Measurements from ENCODE around the gene UPF1. TPM values are rescaled to one million over a fixed set of nuclear protein-coding genes. Genes with fewer than 3 reads are reported as not detected.

The UPF1 gene
- total RNA-seq, 8 experiments from 2014 or later: 19.0 to 61.6 (median 28.9) TPM

GRCh38 chr19:18863843-18864362 lies 32.1 kb downstream of the UPF1 start:
- Histone ChIP-seq H3K4me1 (replicated peaks in 1 of 2) (no peaks in the 10 kb centered on the region), H3K27ac (no peak overlapping the region), H3K4me3 (no peak overlapping the region)
- 72 to 100% (median 88%) methylated on average over 2 to 5 of the region's 16 CpGs; no CpG with 5 or more reads in 4 of the 10 experiments for WGBS, 10 experiments
- ATAC-seq (replicated peaks in 6 of 8): no peak
- in situ Hi-C loops (cut with MboI; ENCODE audit: low pct_unique_long_range_greater_than_20kb in 2 of 9, low sequenced_read_pairs in 9 of 9, unreplicated experiment in 9 of 9): loop anchor here in 4 of 9 experiments (25.0 kb wide), 2 partner anchors 277 to 402 kb away; partner anchors contain the start of gene REX1BD (in 2 of the 4)

- WGBS, 10 experiments: 80 to 100% (median 97%) methylated on average over 1 to 9 of the region's 27 CpGs; no CpG with 5 or more reads in 4 of the 10 experiments
- no peak overlapping the region for H3K4me3 ChIP-seq
- in situ Hi-C loops (cut with MboI; ENCODE audit: low pct_unique_long_range_greater_than_20kb in 2 of 9, low sequenced_read_pairs in 9 of 9, unreplicated experiment in 9 of 9): loop anchor here in 4 of 9 experiments (25.0 kb wide), 2 partner anchors 278 to 403 kb away; partner anchors contain the start of gene REX1BD (in 2 of the 4)
- no peak for ATAC-seq (replicated peaks in 6 of 8)
- H3K4me1 ChIP-seq (replicated peaks in 1 of 2): no peaks in the 10 kb centered on the region
- no peak overlapping the region for H3K27ac ChIP-seq
Observed at GRCh38 chr19:18865106-18865972, 33.6 kb downstream of the UPF1 start.

GRCh38 chr19:18865973-18866799 lies 34.4 kb downstream of the UPF1 start:
- WGBS, 10 experiments: 10 to 96% (median 39%) methylated on average over 1 to 25 of the region's 38 CpGs; no CpG with 5 or more reads in 2 of the 10 experiments
- in situ Hi-C loops (cut with MboI; ENCODE audit: low pct_unique_long_range_greater_than_20kb in 2 of 9, low sequenced_read_pairs in 9 of 9, unreplicated experiment in 9 of 9): loop anchor here in 4 of 9 experiments (25.0 kb wide), 2 partner anchors 279 to 404 kb away; partner anchors contain the start of gene REX1BD (in 2 of the 4)
- Histone ChIP-seq H3K4me3 (no peak overlapping the region), H3K4me1 (replicated peaks in 1 of 2) (no peaks in the 10 kb centered on the region), H3K27ac (no peak overlapping the region)
- ATAC-seq (replicated peaks in 6 of 8): peak; percentile 82 to 92 (median 84)

- 13 to 85% (median 67%) methylated on average over 3 to 17 of the region's 17 CpGs; no CpG with 5 or more reads in 3 of the 10 experiments for WGBS, 10 experiments
- no peaks in the 10 kb centered on the region for H3K4me1 ChIP-seq (replicated peaks in 1 of 2)
- H3K27ac ChIP-seq: no peak overlapping the region
- peak in 3 of 8 experiments; percentile 15 to 20 (median 17) for ATAC-seq (replicated peaks in 6 of 8)
- in situ Hi-C loops (cut with MboI; ENCODE audit: low pct_unique_long_range_greater_than_20kb in 2 of 9, low sequenced_read_pairs in 9 of 9, unreplicated experiment in 9 of 9): loop anchor here in 4 of 9 experiments (25.0 kb wide), 2 partner anchors 279 to 404 kb away; partner anchors contain the start of gene REX1BD (in 2 of the 4)
- H3K4me3 ChIP-seq: no peak overlapping the region
Observed at GRCh38 chr19:18866800-18867123, 35.0 kb downstream of the UPF1 start.

- Histone ChIP-seq H3K4me3 (no peak overlapping the region), H3K27ac (no peak overlapping the region), H3K4me1 (replicated peaks in 1 of 2) (no peaks in the 10 kb centered on the region)
- no peak for ATAC-seq (replicated peaks in 6 of 8)
- 81 to 95% (median 88%) methylated on average over 2 to 8 of the region's 23 CpGs; no CpG with 5 or more reads in 5 of the 10 experiments for WGBS, 10 experiments
- in situ Hi-C loops (cut with MboI; ENCODE audit: low pct_unique_long_range_greater_than_20kb in 2 of 9, low sequenced_read_pairs in 9 of 9, unreplicated experiment in 9 of 9): loop anchor here in 4 of 9 experiments (25.0 kb wide), 2 partner anchors 280 to 405 kb away; partner anchors contain the start of gene REX1BD (in 2 of the 4)
Observed at GRCh38 chr19:18867199-18867598, 35.4 kb downstream of the UPF1 start.

GRCh38 chr19:18867751-18868150 lies 36.0 kb downstream of the UPF1 start:
- ATAC-seq (replicated peaks in 6 of 8): peak in 1 of 8 experiments; percentile 26
- 80 to 100% (median 96%) methylated on average over 1 to 12 of the region's 23 CpGs; no CpG with 5 or more reads in 3 of the 10 experiments for WGBS, 10 experiments
- no peaks in the 10 kb centered on the region for H3K4me1 ChIP-seq (replicated peaks in 1 of 2)
- no peak overlapping the region for H3K4me3 ChIP-seq
- in situ Hi-C loops (cut with MboI; ENCODE audit: low pct_unique_long_range_greater_than_20kb in 2 of 9, low sequenced_read_pairs in 9 of 9, unreplicated experiment in 9 of 9): loop anchor here in 4 of 9 experiments (25.0 kb wide), 2 partner anchors 280 to 405 kb away; partner anchors contain the start of gene REX1BD (in 2 of the 4)
- H3K27ac ChIP-seq: no peak overlapping the region

- Histone ChIP-seq H3K4me3 (no peak overlapping the region), H3K4me1 (replicated peaks in 1 of 2) (no peaks in the 10 kb centered on the region), H3K27ac (no peak overlapping the region)
- WGBS, 10 experiments: 64 to 98% (median 89%) methylated on average over 3 to 25 of the region's 77 CpGs; no CpG with 5 or more reads in 4 of the 10 experiments
- in situ Hi-C loops (cut with MboI; ENCODE audit: low pct_unique_long_range_greater_than_20kb in 2 of 9, low sequenced_read_pairs in 9 of 9, unreplicated experiment in 9 of 9): loop anchor here in 4 of 9 experiments (25.0 kb wide), 2 partner anchors 281 to 406 kb away; partner anchors contain the start of gene REX1BD (in 2 of the 4)
- ATAC-seq (replicated peaks in 6 of 8): no peak
Observed at GRCh38 chr19:18868380-18869022, 36.7 kb downstream of the UPF1 start.

GRCh38 chr19:18869023-18869618 lies 37.4 kb downstream of the UPF1 start:
- H3K27ac ChIP-seq: no peak overlapping the region

GRCh38 chr19:18869781-18870530 lies 38.2 kb downstream of the UPF1 start:
- H3K27ac ChIP-seq: no peak overlapping the region
- no peaks in the 10 kb centered on the region for H3K4me1 ChIP-seq (replicated peaks in 1 of 2)
- no peak overlapping the region for H3K4me3 ChIP-seq
- peak in 2 of 8 experiments; percentile 1 to 3 for ATAC-seq (replicated peaks in 6 of 8)
- in situ Hi-C loops (cut with MboI; ENCODE audit: low pct_unique_long_range_greater_than_20kb in 2 of 9, low sequenced_read_pairs in 9 of 9, unreplicated experiment in 9 of 9): loop anchor here in 4 of 9 experiments (25.0 kb wide), 2 partner anchors 283 to 408 kb away; partner anchors contain the start of gene REX1BD (in 2 of the 4)
- no CpG with 5 or more reads among the region's 62 CpGs for WGBS, 10 experiments

More at GRCh38 chr19:18869023-18869618, 37.4 kb downstream of the UPF1 start:
- H3K4me1 ChIP-seq (replicated peaks in 1 of 2): no peaks in the 10 kb centered on the region
- H3K4me3 ChIP-seq: no peak overlapping the region
- 57 to 100% (median 95%) methylated on average over 5 to 11 of the region's 71 CpGs; no CpG with 5 or more reads in 7 of the 10 experiments for WGBS, 10 experiments
- in situ Hi-C loops (cut with MboI; ENCODE audit: low pct_unique_long_range_greater_than_20kb in 2 of 9, low sequenced_read_pairs in 9 of 9, unreplicated experiment in 9 of 9): loop anchor here in 4 of 9 experiments (25.0 kb wide), 2 partner anchors 282 to 407 kb away; partner anchors contain the start of gene REX1BD (in 2 of the 4)
- ATAC-seq (replicated peaks in 6 of 8): no peak

- 83 to 86% methylated on average over 1 to 2 of the region's 25 CpGs; no CpG with 5 or more reads in 8 of the 10 experiments for WGBS, 10 experiments
- H3K27ac ChIP-seq: no peak overlapping the region
- H3K4me3 ChIP-seq: no peak overlapping the region
- in situ Hi-C loops (cut with MboI; ENCODE audit: low pct_unique_long_range_greater_than_20kb in 2 of 9, low sequenced_read_pairs in 9 of 9, unreplicated experiment in 9 of 9): loop anchor here in 4 of 9 experiments (25.0 kb wide), 2 partner anchors 283 to 408 kb away; partner anchors contain the start of gene REX1BD (in 2 of the 4)
- no peaks in the 10 kb centered on the region for H3K4me1 ChIP-seq (replicated peaks in 1 of 2)
- no peak for ATAC-seq (replicated peaks in 6 of 8)
Observed at GRCh38 chr19:18870531-18871172, 38.9 kb downstream of the UPF1 start.

All from motor neuron (in vitro differentiated cells).